ENCODE results near the gene EVPL.
"Not testable (repeated sequence)": the region's sequence is repeated elsewhere in the genome, so short reads cannot be mapped to it uniquely, and the experiment has no call there.

Gene EVPL

GRCh38 chr17:75969044-75969443 lies 58.1 kb downstream of the EVPL start:
- not testable (repeated sequence) for DNase-seq (ENCODE audit: low read depth in 2 of 2, low spot score in 1 of 2)

- no peak for DNase-seq (ENCODE audit: low read depth in 2 of 2, low spot score in 1 of 2)
These were observed 61.6 kb downstream of the EVPL start for GRCh38 chr17:75965468-75965867.

- no peak for DNase-seq (ENCODE audit: low read depth in 2 of 2, low spot score in 1 of 2)
These were observed 67.1 kb downstream of the EVPL start for GRCh38 chr17:75959839-75960511.

GRCh38 chr17:75959051-75959838 lies 67.9 kb downstream of the EVPL start:
- DNase-seq (ENCODE audit: low read depth in 2 of 2, low spot score in 1 of 2), result no peak

All from stimulated activated CD8-positive, alpha-beta memory T cell treated with anti-CD3 and anti-CD28 coated beads, Interleukin-4, amount 100 ng/mL, for 1 hour (primary cell).